AG04450 (cell line): ENCODE measurements around the gene FANK1. TPM values are rescaled to one million over a fixed set of nuclear protein-coding genes. Genes with fewer than 3 reads are reported as not detected.

Experiments used
- CTCF ChIA-PET: fragments of 300-600, 350-600 bp; formaldehyde crosslinking; extraction: SDS; loops from one replicate; lab custom pipeline; 2022; ENCODE audit warnings: antibody characterized with exemption, inconsistent platforms; lab: Charles Lee
- POLR2A ChIA-PET: fragments of 350-600 bp; formaldehyde crosslinking; extraction: SDS; loops from one replicate; lab custom pipeline; 2021; ENCODE audit warnings: antibody characterized with exemption, inconsistent platforms; lab: Yijun Ruan, JAX
- DNase-seq: peaks from one replicate; pipeline ENCODE4 v3.0.0-alpha.2; 2011; ENCODE audit warnings: low read depth, low spot score
- H3K27ac ChIP-seq: one replicate; pipeline ENCODE4 v1.5.1; 2012; ENCODE audit warnings: low read depth, low read length, control low read depth
- H3K27me3 ChIP-seq: one replicate; pipeline ENCODE4 v1.6.0; 2012; ENCODE audit warnings: low read length; ENCODE audit not compliant: control insufficient read depth, insufficient read depth
- H3K4me3 ChIP-seq: 2 replicates; pipeline ENCODE4 v1.5.1; 2011; ENCODE audit warnings: mild to moderate bottlenecking, low read depth, low read length, control low read depth
- H3K9me3 ChIP-seq: 2 replicates; pipeline ENCODE4 v1.5.1; 2012; ENCODE audit warnings: low read length; ENCODE audit not compliant: control insufficient read depth, insufficient read depth
- polyA plus RNA-seq: library from polyadenylated mRNA; depleted of rRNA; stranded (reverse); fragments of >200 nt; gene quantifications from 2 replicates; pipeline ENCODE4 v1.2.3, GENCODE V29; 2011
- TF ChIP-seq, protein P1 (sequence below): IDR thresholded peaks from 2 replicates; pipeline ENCODE4 v1.5.1; 2011; ENCODE audit warnings: low read depth, low read length, control low read depth, inconsistent platforms

FANK1 gene
- polyA plus RNA-seq, 1 experiment, result 4.0 TPM

DNA sequence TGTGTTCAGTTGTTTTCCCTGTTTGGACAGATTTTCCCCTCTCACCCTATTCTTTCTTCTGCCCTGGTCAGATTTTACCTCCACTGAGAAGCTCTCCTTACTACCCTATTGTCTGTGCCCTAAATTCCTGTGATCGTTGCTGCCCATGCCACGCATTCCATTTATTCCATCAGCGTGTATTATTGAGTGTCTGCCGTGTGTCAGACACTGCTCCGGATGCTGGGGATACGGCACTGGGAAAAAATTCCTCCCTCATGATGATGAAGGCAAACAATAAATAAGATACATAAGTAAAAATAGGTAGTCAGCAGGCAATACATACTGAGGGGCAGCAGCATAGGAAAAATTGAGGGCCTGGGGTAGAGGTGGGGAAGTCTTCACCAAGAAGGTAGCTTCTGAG is 86.8 kb downstream of the FANK1 start:
- DNase-seq, result no peak
- no peaks in the 10 kb centered on the region for H3K9me3 ChIP-seq
- ChIA-PET CTCF (interaction anchor here (0.6 to 8.1 kb wide), 16 partner anchors 21 to 766 kb away, joined by 3 to 104 read pairs (median 7); partner anchors contain the start of gene ADAM12), POLR2A (no interaction called here)
- TF ChIP-seq, protein P1, sequence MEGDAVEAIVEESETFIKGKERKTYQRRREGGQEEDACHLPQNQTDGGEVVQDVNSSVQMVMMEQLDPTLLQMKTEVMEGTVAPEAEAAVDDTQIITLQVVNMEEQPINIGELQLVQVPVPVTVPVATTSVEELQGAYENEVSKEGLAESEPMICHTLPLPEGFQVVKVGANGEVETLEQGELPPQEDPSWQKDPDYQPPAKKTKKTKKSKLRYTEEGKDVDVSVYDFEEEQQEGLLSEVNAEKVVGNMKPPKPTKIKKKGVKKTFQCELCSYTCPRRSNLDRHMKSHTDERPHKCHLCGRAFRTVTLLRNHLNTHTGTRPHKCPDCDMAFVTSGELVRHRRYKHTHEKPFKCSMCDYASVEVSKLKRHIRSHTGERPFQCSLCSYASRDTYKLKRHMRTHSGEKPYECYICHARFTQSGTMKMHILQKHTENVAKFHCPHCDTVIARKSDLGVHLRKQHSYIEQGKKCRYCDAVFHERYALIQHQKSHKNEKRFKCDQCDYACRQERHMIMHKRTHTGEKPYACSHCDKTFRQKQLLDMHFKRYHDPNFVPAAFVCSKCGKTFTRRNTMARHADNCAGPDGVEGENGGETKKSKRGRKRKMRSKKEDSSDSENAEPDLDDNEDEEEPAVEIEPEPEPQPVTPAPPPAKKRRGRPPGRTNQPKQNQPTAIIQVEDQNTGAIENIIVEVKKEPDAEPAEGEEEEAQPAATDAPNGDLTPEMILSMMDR, result no peak
- no peak overlapping the region for H3K27ac ChIP-seq
- no peak overlapping the region for H3K4me3 ChIP-seq
- no peaks in the 10 kb centered on the region for H3K27me3 ChIP-seq

DNA sequence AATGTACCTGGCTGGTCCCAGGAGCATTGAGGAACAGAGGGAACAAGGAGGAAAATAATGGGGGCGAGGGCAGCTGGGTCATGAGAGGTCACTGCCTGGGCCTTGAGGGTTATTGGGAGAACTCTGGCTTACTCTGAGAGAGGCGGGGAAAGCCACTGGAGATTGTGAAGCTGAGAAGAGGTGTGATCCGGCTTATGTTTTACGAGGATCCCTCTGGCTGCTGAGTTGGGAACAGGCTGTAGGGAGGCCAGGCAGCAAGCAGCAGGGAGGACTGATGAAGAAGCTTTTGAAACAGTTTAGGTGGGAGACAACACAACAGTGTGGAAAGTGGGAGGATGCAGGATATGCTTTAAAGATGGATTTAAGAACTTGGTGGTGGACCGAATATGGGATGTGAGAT is 87.3 kb downstream of the FANK1 start:
- Histone ChIP-seq H3K9me3 (no peaks in the 10 kb centered on the region), H3K4me3 (no peak overlapping the region), H3K27ac (no peak overlapping the region), H3K27me3 (no peaks in the 10 kb centered on the region)
- TF ChIP-seq, protein P1, result no peak
- CTCF ChIA-PET, result interaction anchor here (1.4 to 8.1 kb wide), 9 partner anchors 49 to 520 kb away, joined by 5 to 104 read pairs (median 9); partner anchors contain the start of gene ADAM12
- no peak for DNase-seq
- POLR2A ChIA-PET, result no interaction called here

DNA sequence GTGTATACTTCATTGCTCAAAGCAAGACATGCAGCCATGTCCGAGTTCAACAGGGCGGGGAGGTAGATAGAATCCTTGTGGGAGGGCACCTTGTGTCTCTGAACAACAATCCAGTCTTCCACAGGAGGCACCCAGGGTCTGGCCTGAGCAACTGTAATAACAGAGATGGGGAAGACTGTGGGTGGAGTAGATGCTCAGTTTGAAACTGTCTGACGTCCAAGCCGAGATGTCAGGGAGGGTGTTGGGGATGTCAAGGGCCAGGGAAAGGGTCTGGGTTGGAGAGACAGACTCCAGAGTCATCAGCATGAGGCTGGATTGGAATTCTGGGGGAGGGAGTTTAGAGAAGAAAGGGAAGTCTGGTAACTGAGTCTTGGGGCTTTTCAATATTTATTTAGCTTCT is 88.0 kb downstream of the FANK1 start:
- Histone ChIP-seq H3K4me3 (no peak overlapping the region), H3K27me3 (no peaks in the 10 kb centered on the region), H3K9me3 (no peaks in the 10 kb centered on the region), H3K27ac (no peak overlapping the region)
- TF ChIP-seq, protein P1, result no peak
- ChIA-PET CTCF (interaction anchor here (1.3 to 8.1 kb wide), 2 partner anchors 403 to 519 kb away, joined by 4 to 104 read pairs; no protein-coding TSS in a partner anchor), POLR2A (no interaction called here)
- no peak for DNase-seq

DNA sequence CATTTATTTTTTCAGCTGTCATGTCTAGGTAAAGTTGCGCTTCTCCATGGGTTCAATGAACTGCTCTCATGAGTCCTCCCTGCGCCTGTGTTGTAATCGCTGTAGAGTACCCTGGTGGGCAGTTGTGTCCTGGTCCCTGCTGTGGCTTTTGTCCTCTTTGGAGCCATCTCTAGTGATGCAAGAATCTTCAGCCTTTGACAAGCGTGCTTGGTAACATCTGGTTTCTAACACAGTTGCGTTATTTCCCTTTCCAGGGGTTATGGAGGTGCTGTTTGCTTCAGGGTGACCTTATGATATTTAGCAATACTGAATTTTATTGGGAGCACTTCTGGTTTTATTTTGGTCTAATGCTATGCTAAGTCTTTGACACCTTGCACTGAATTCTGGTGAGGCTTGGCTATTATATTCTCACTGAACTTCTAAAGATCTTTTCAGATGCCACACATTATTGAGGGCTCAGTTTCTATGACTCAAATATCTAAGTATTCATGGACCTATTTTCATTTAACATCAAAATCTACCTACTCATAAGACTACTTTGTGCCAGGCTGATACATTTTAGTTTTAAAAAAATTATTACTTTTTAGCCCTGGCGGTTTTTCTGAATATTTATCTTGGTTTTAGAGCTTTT is 88.6 kb downstream of the FANK1 start:
- Histone ChIP-seq H3K27ac (no peak overlapping the region), H3K4me3 (no peak overlapping the region), H3K27me3 (no peaks in the 10 kb centered on the region), H3K9me3 (peaks cover 4% of the 10 kb centered on the region)
- POLR2A ChIA-PET, result no interaction called here
- TF ChIP-seq, protein P1, result no peak
- CTCF ChIA-PET, result interaction anchor here (1.3 to 8.1 kb wide), 2 partner anchors 402 to 519 kb away, joined by 4 to 104 read pairs; no protein-coding TSS in a partner anchor
- DNase-seq, result no peak

DNA sequence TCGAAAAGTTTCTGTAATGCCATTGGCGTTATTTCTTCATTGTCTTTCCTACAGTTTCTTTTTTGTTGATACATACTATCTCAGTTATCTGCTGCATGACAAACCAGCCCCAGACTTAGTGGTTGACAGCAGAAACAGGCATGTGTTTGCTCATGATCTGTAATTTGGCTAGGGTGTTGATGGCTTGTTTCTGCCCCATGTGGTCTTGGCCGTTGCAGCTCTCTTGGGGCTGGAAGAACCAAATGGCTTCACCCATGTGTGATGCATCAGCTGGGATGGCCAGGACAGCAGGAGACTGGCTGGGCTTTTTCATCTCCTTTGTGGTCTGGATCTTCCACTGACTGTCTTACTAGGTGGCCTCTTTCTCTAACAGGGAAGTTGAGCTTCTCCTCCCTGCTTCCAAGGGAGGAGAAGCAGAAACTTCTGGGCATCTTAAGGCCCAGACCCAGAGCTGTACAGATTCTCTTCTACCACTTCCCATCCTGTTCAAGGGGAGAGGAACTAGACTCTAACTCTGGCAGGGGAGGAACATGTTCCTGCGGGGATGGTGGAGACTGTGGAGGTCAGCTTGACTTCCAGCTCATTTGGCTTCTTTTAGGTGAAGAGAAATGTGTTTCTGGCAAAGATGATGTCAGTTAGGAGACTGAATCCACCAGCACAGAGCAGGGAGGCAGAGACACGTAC is 89.3 kb downstream of the FANK1 start:
- no peaks in the 10 kb centered on the region for H3K27me3 ChIP-seq
- no peak overlapping the region for H3K4me3 ChIP-seq
- no peak overlapping the region for H3K27ac ChIP-seq
- DNase-seq, result no peak
- peaks cover 11% of the 10 kb centered on the region for H3K9me3 ChIP-seq
- TF ChIP-seq, protein P1, result no peak
- POLR2A ChIA-PET, result no interaction called here
- CTCF ChIA-PET, result interaction anchor here (1.3 to 8.1 kb wide), 2 partner anchors 401 to 518 kb away, joined by 4 to 104 read pairs; no protein-coding TSS in a partner anchor
